ENCODE results near the gene OLFM1. TPM values are rescaled to one million over a fixed set of nuclear protein-coding genes. Genes with fewer than 3 reads are reported as not detected.

Gene OLFM1
- total RNA-seq, 1 donor from 2014 or later, result 10.0 TPM

- H3K27ac ChIP-seq (replicated peaks), result no peak overlapping the region
- no peaks in the 10 kb centered on the region for H3K4me1 ChIP-seq
- H3K9me3 ChIP-seq (replicated peaks), result no peaks in the 10 kb centered on the region
- DNase-seq, result no peak
- intact Hi-C loops (cut with micrococcal nuclease), result no loop called here
- H3K27me3 ChIP-seq (ENCODE audit: low read depth), result peaks cover 93% of the 10 kb centered on the region
- no peak overlapping the region for H3K4me3 ChIP-seq
- no peaks in the 10 kb centered on the region for H3K36me3 ChIP-seq
- TF ChIP-seq CTCF (IDR thresholded peaks at IDR 0.05; ENCODE audit: borderline replicate concordance), result no peak
Measured at GRCh38 chr9:135144581-135145170, 57.2 kb downstream of the OLFM1 start.

GRCh38 chr9:135145312-135145711, 57.8 kb downstream of the OLFM1 start:
- Histone ChIP-seq H3K4me1 (no peaks in the 10 kb centered on the region), H3K27me3 (ENCODE audit: low read depth) (peaks cover 87% of the 10 kb centered on the region), H3K9me3 (replicated peaks) (peaks cover 2% of the 10 kb centered on the region), H3K27ac (replicated peaks) (no peak overlapping the region), H3K4me3 (no peak overlapping the region), H3K36me3 (no peaks in the 10 kb centered on the region)
- DNase-seq, result no peak
- intact Hi-C loops (cut with micrococcal nuclease), result no loop called here
- no peak for TF ChIP-seq CTCF (IDR thresholded peaks at IDR 0.05; ENCODE audit: borderline replicate concordance)

GRCh38 chr9:135146241-135146640, 58.8 kb downstream of the OLFM1 start:
- Histone ChIP-seq H3K4me1 (no peaks in the 10 kb centered on the region), H3K36me3 (no peaks in the 10 kb centered on the region), H3K27me3 (ENCODE audit: low read depth) (peaks cover 81% of the 10 kb centered on the region), H3K9me3 (replicated peaks) (peaks cover 7% of the 10 kb centered on the region), H3K4me3 (no peak overlapping the region), H3K27ac (replicated peaks) (no peak overlapping the region)
- TF ChIP-seq CTCF (IDR thresholded peaks at IDR 0.05; ENCODE audit: borderline replicate concordance), result no peak
- no peak for DNase-seq
- intact Hi-C loops (cut with micrococcal nuclease), result no loop called here

GRCh38 chr9:135146766-135147473, 59.5 kb downstream of the OLFM1 start:
- Histone ChIP-seq H3K9me3 (replicated peaks) (peaks cover 7% of the 10 kb centered on the region), H3K27ac (replicated peaks) (no peak overlapping the region), H3K36me3 (no peaks in the 10 kb centered on the region), H3K4me3 (no peak overlapping the region), H3K27me3 (ENCODE audit: low read depth) (peaks cover 84% of the 10 kb centered on the region), H3K4me1 (no peaks in the 10 kb centered on the region)
- DNase-seq, result no peak
- intact Hi-C loops (cut with micrococcal nuclease), result no loop called here
- no peak for TF ChIP-seq CTCF (IDR thresholded peaks at IDR 0.05; ENCODE audit: borderline replicate concordance)

- H3K27me3 ChIP-seq (ENCODE audit: low read depth), result peaks cover 84% of the 10 kb centered on the region
- intact Hi-C loops (cut with micrococcal nuclease), result no loop called here
- peaks cover 7% of the 10 kb centered on the region for H3K9me3 ChIP-seq (replicated peaks)
- no peak overlapping the region for H3K27ac ChIP-seq (replicated peaks)
- H3K36me3 ChIP-seq, result no peaks in the 10 kb centered on the region
- DNase-seq, result no peak
- no peak for TF ChIP-seq CTCF (IDR thresholded peaks at IDR 0.05; ENCODE audit: borderline replicate concordance)
- H3K4me1 ChIP-seq, result no peaks in the 10 kb centered on the region
- H3K4me3 ChIP-seq, result no peak overlapping the region
Measured at GRCh38 chr9:135147474-135147805, 60.0 kb downstream of the OLFM1 start.

All from left ventricle myocardium inferior (tissue), 1 donor.